ENCODE results near the gene REXO4. TPM values are rescaled to one million over a fixed set of nuclear protein-coding genes. Genes with fewer than 3 reads are reported as not detected.

The REXO4 gene
- total and polyA plus RNA-seq, 2 of the 13 experiments (the other 11 are each of a cell fraction or from before 2014, with no cell fraction given) = 18.5 to 30.4 TPM

GRCh38 chr9:133375116-133375723, 42.6 kb downstream of the REXO4 start (continued):
- peak; percentile 42; the same call in 1 of the 2 replicates for TF ChIP-seq ZBTB7A (CRISPR knock-in tag; IDR thresholded peaks at IDR 0.05)
- TF ChIP-seq ZNF883 (CRISPR knock-in tag; IDR thresholded peaks at IDR 0.05; ENCODE audit: not compliant biosample characterization) = no peak
- no peak for TF ChIP-seq ZNF792 (CRISPR knock-in tag; IDR thresholded peaks at IDR 0.05)
- TF ChIP-seq PAX8 (CRISPR knock-in tag; IDR thresholded peaks at IDR 0.05; ENCODE audit: borderline replicate concordance) = no peak
- no peak for TF ChIP-seq ZMAT5 (CRISPR knock-in tag; IDR thresholded peaks at IDR 0.05; ENCODE audit: borderline replicate concordance, low read depth)
- no peak for TF ChIP-seq ZMYM2 (CRISPR knock-in tag; IDR thresholded peaks at IDR 0.05)
- TF ChIP-seq ATF4 (CRISPR knock-in tag; IDR thresholded peaks at IDR 0.05) = no peak
- TF ChIP-seq PBX2 (CRISPR knock-in tag; IDR thresholded peaks at IDR 0.05) = no peak
- no peak for TF ChIP-seq KDM5B (CRISPR knock-in tag; IDR thresholded peaks at IDR 0.05; ENCODE audit: borderline replicate concordance)
- TF ChIP-seq BCLAF1 (IDR thresholded peaks at IDR 0.05) = no peak
- no peak for TF ChIP-seq ZBTB37 (CRISPR knock-in tag; IDR thresholded peaks at IDR 0.05)
- TF ChIP-seq ZNF275 (CRISPR knock-in tag; IDR thresholded peaks at IDR 0.05; ENCODE audit: borderline replicate concordance) = no peak
- TF ChIP-seq MATR3 (CRISPR knock-in tag; IDR thresholded peaks at IDR 0.05) = no peak
- TF ChIP-seq DMAP1 (CRISPR knock-in tag; IDR thresholded peaks at IDR 0.05) = peak; percentile 38; the same call in 1 of the 2 replicates
- no peak for TF ChIP-seq SRSF4 (IDR thresholded peaks at IDR 0.05; ENCODE audit: low read depth, low read length, poor library complexity, severe bottlenecking)
- TF ChIP-seq ZSCAN29 (CRISPR knock-in tag; conservative IDR thresholded peaks at IDR 0.05) = no peak
- TF ChIP-seq ZFP82 (CRISPR knock-in tag; IDR thresholded peaks at IDR 0.05; ENCODE audit: borderline replicate concordance) = no peak
- no peak for TF ChIP-seq ARID3A (IDR thresholded peaks at IDR 0.05; ENCODE audit: low read depth, low read length)
- no peak for TF ChIP-seq ZBTB8A (CRISPR knock-in tag; IDR thresholded peaks at IDR 0.05; ENCODE audit: borderline replicate concordance, low read depth)
- TF ChIP-seq GPN1 (CRISPR knock-in tag; IDR thresholded peaks at IDR 0.05; ENCODE audit: borderline replicate concordance) = no peak
